GM12873 (cell line): Measurements from ENCODE around the gene CHST7.

Source experiments
- TF ChIP-seq, protein P1 (sequence below): IDR thresholded peaks from 2 replicates; pipeline ENCODE4 v1.5.1; 2012; ENCODE audit warnings: low read depth, mild to moderate bottlenecking, moderate library complexity, low read length, control low read depth; ENCODE audit not compliant: insufficient read depth; ENCODE audit errors: missing control alignments

Gene CHST7

DNA sequence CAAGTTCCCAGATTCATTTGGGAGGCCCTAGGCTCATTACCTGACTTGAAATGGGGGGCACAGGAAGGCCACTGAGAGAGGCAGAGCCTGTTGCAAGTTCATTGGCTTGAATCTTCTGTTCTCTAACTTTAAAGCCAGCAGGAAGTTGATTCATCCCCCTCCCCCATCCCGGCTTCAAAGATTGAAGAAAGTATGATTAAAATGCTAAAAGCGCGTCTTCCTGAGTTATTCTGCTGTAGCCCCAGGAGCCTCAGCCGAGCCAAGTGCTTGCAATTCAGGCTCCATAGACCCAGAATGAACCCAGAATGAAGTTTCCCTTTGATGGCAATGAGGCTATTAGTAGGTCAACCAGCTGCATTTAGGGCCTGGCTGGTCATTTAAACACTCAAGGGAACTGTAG, 14.7 kb downstream of the CHST7 start:
- TF ChIP-seq, protein P1, sequence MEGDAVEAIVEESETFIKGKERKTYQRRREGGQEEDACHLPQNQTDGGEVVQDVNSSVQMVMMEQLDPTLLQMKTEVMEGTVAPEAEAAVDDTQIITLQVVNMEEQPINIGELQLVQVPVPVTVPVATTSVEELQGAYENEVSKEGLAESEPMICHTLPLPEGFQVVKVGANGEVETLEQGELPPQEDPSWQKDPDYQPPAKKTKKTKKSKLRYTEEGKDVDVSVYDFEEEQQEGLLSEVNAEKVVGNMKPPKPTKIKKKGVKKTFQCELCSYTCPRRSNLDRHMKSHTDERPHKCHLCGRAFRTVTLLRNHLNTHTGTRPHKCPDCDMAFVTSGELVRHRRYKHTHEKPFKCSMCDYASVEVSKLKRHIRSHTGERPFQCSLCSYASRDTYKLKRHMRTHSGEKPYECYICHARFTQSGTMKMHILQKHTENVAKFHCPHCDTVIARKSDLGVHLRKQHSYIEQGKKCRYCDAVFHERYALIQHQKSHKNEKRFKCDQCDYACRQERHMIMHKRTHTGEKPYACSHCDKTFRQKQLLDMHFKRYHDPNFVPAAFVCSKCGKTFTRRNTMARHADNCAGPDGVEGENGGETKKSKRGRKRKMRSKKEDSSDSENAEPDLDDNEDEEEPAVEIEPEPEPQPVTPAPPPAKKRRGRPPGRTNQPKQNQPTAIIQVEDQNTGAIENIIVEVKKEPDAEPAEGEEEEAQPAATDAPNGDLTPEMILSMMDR, result no peak

DNA sequence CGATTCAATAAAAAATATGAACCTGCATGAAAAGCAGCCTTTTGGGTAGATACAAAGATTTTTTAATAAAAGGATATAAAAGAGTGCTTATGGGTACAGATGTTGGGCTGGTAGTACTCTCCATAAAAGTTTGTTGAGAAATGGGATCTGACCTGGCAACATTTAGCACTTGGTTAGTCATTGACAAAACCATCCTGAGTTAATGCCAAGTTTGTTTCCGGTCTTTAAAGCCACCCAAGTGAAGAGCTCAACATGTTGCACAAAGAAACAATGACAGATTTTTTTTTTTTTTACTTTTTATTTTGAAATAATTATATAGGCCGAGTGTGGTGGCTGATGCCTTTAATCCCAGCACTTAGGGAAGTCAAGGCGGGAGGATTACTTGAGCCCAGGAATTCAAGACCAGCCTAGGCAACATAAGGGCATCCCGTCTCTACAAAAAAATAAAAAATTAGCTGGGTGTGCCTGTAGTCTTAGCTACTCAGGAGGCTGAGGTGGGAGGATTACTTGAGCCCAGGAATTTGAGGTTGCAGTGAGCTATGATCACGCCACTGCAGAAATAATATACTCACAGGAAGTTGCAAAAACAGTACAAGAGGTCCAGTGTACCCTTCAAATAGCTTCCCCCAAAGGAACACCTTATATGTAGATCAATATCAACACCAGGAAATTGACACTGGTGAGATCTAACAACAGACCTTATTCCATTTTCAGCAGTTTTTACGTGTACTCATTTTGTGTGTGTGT, 16.6 kb downstream of the CHST7 start:
- TF ChIP-seq, protein P1, result no peak

DNA sequence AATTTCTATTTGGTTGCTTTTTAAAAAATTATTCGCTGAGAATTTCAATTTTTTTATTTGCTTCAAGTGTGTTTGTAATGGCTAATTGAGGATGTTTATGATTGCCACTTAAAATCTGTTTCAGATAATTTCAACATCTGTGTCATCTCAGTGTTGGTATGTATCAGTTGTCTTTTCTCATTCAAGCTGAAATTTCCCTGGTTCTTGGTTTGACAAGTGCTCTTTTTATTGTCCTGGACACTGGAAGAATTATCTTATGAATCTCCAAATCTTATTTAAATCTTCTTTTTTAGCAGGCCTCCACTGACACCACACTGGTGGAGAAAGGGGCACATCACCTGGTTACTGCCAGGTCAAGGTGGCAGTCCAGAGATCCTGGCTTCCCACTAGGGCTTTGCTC, 21.5 kb downstream of the CHST7 start:
- TF ChIP-seq, protein P1, result no peak

DNA sequence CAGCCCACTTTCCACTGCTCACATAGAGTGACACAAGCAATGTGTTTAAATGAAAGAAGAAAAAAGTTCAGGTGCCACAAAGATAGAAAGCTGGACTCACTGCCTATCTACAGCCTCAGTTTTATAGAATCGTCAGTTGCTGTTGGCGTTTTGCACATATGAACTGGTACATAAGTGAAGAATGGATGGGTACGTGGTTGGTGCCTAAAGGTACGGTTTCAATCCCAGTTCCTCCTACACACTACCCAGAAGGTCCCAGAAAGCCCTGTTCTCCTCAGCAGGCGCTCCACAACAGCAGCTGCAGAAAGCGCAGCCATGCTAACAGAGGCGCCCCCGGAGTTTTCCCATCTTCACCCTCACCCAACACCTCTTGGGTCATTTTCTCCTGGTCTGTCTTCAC, 23.6 kb downstream of the CHST7 start:
- TF ChIP-seq, protein P1, result no peak

DNA sequence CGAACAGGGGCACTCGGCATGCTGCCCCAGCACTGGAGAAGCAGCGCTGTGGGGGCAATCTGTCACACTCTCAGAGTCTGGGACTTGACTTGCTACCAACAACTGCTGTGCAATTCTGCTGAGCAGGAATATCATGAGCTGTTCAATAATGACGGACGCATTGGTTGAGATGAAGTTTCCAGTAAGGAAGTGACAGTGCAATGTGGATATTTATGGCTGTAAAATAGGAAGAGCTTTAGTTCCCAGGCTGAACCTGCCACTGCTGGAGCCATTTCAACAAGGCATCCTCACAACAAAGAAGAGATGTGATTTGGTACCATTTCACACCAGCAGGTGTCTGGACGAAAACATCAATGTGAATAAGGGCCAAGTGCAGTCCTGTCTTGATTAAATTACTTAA, 24.2 kb downstream of the CHST7 start:
- TF ChIP-seq, protein P1, result no peak

DNA sequence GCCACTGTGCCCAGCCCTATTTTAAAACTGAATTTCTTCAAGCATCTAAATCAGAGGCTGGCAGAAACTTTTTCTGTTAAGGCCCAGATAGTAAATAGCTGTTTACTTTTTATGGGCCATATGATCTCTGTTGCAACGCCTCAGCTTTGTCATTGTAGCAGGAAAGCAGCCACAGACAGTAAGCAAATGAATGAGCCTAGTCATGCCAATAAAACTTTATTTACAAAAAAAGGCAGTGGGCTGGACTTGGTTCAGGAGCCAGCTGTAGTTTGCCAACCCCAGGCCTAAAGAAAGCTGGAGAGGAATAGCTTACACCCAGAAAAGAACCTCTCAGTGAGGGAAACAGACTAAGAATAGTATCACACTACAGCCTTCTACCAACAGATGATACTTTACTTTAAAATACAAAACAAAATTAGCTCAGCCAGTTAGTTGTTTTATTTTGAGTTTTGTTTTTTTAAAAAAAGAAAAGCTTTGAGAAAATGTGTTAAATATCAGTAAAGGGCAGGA, 25.5 kb downstream of the CHST7 start:
- TF ChIP-seq, protein P1, result no peak

DNA sequence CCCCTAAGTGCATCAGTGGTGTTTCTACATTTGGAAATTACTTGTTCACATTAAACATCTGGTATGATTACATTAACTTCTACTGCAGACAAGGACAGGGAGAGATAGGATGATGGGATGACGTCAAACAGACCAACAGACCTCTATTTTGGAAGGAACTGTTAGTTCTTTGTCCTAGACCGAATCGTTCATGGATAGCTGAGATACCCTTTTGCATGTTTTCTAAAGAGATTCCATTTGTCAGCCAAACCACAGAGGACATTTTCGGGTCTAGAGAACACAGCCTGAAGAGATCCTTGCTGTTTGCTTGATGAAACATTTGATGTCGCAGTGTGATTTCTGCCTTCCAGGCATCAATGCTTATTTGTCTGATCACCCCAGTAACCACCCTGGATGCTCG, 27.7 kb downstream of the CHST7 start:
- TF ChIP-seq, protein P1, result no peak
